Stimulated activated CD4-positive, alpha-beta T cell treated with anti-CD3 and anti-CD28 coated beads, Interleukin-2, amount 100 ng/mL, for 4 hours (primary cell): Measurements from ENCODE around the gene OR8D4.
"Not testable (repeated sequence)": the region's sequence is repeated elsewhere in the genome, so short reads cannot be mapped to it uniquely, and the experiment has no call there.

Source experiments
- DNase-seq: peaks from one replicate; pipeline ENCODE4 v3.0.0-alpha.2; 2020; ENCODE audit warnings: low read depth

The OR8D4 gene

DNA sequence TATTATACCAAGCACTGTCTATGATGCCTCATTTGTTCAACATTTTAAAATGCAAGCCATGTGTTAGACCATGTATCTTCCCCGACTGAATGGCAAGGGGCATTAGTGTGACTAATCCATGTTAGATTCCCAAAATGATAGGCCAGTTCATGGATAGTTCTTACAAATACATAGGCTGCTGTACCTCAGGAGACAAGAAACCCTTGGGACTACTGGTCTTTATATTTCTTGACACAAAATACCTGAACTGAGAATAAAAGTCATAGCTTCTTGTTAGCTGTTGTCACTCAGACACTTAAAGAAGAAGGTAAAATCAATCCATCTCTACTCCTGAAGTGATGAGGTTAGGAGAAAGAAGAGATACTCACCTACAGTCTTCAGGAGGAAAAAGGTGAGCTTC lies at the start of gene OR8D4:
Gene OR8D4 (plus strand): TSS at position 301 of the 400 bp plus-strand sequence. CDS start 4,265 bp downstream, outside the sequence.
- no peak for DNase-seq

DNA sequence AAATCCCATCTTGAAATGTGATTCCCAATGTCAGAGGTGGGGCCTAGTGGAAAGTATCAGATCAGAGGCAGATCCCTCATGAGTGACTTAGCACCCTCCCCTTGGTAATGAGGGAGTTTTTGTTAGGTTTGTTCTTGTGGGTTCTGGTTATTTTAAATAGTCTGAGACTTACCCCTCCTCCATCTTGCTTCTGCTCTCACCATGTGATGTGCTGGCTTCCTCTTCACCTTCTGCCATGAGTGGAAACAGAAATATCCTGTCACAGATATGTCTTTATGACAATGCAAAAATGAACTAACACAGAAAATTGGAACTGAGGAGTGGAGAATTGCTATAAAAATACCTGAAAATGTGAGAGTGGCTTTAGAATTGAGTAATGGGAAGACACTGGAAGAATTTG lies 49.6 kb upstream of the OR8D4 start:
- no peak for DNase-seq

DNA sequence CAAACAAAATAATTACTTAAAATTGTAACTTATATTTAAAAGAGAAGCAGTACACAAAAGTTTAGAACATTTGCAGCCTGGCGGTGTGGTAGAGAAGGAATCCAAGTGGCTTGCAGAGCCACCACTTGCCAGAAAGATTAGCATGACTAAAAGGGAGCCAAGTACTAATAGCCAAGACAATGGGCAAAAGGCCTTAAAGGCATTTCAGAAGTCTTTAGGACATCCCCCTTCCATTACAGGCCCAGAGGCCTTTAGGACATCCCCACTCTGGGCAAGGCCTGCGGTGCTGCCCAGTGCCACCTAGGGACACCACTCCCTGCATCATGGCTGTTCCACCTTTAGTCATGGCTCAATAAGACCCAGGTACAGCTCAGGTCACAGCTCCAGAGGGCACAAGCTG lies 48.9 kb upstream of the OR8D4 start:
- no peak for DNase-seq

GRCh38 chr11:123856444-123856843 lies 45.5 kb upstream of the OR8D4 start:
- DNase-seq = no peak

DNA sequence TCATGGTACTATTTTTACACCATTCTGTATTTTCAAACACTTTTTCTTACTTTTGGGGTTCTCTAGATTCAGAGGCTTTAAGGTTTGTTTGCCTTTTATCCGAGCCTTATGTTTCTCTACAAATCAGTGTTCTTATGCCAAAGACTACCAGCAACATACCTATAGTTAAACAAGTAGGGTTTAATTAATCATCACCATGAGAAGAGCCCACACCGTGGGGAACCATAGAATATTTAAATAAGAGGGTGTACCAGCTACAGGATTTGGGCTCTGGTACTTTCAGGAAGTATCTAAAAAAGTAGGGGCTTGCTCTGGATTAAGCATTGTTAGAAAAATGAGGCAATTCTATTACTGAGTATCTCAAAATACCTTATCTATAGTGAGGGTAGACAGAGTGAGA lies 42.2 kb upstream of the OR8D4 start:
- no peak for DNase-seq

DNA sequence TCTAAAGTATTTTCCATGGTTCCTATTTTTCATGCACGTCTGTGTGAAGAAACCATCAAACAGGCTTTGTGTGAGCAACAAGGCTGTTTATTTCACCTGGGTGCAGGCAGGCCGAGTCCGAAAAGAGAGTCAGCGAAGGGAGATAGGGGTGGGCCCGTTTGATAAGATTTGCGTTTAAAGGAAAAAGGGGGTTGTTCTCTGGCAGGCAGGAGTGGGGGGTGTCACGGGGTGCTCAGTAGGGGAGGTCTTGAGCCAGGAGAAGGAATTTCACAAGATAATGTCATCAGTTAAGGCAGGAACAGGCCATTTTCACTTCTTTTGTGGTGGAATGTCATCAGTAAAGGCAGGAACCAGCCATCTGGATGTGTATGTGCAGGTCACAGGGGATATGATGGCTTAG lies 36.7 kb upstream of the OR8D4 start:
- DNase-seq = not testable (repeated sequence)

GRCh38 chr11:123867795-123868194 lies 34.2 kb upstream of the OR8D4 start:
- DNase-seq = not testable (repeated sequence)

- no peak for DNase-seq
Measured at GRCh38 chr11:123880912-123881311, 21.1 kb upstream of the OR8D4 start.

- no peak for DNase-seq
Measured at GRCh38 chr11:123885570-123885969, 16.4 kb upstream of the OR8D4 start, which contains the start of gene TMEM225. Gene TMEM225 (minus strand): TSS chr11:123885670. CDS start chr11:123885425, 245 bp downstream.

DNA sequence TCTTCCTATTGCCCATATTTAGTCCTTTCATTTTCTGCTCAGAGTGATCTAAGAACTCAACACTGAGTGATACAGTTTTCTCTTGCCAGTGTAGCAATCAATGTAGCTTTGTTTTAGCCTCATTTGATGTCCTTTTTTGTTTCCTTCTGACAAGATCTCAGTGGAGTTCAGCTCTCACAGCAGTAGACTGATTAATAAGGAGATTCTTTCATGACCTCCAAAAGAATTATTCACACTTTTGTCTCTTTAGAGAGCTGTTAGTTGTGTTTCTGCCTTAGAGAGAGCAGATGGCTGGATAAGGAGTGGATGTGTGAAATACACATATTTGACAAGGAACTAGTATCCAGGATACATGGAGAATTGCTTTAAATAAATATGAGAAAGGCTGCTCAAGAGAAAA lies 9.9 kb upstream of the OR8D4 start:
- DNase-seq = no peak

- no peak for DNase-seq
Measured at GRCh38 chr11:123899792-123900191, 2.2 kb upstream of the OR8D4 start.

GRCh38 chr11:123903932-123904331 lies 2.0 kb downstream of the OR8D4 start:
- DNase-seq = no peak

- no peak for DNase-seq
Measured at GRCh38 chr11:123904932-123905331, 3.0 kb downstream of the OR8D4 start.

GRCh38 chr11:123905826-123906225 lies 3.9 kb downstream of the OR8D4 start:
- no peak for DNase-seq

- DNase-seq = no peak
Measured at GRCh38 chr11:123920943-123921342, 19.0 kb downstream of the OR8D4 start.

GRCh38 chr11:123924027-123924426 lies 22.1 kb downstream of the OR8D4 start:
- DNase-seq = no peak

- DNase-seq = no peak
Measured at GRCh38 chr11:123939317-123939716, 37.4 kb downstream of the OR8D4 start, which contains the start of gene OR4D5. Gene OR4D5 (plus strand): TSS chr11:123939617. CDS start chr11:123939617, 0 bp downstream.

DNA sequence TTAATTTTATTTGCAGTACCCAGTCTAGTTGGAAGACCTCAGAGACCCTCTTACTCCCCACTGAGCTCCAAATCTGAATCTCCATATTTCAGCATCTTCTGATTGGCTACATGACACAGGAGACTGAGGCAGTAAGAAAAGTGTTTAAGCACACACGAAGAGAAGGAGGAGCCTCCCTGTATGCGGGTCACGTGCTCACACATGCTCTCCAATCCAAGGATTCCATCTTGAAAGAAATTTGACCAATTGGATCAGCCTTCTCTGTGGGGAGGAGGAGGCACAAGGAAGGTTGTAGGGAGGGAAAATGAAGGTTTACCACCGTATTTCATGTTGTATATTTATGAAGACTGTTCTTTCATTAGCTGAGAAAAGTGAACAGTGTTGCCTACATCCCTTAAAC lies 40.4 kb downstream of the OR8D4 start:
- no peak for DNase-seq

GRCh38 chr11:123943738-123944137 lies 41.8 kb downstream of the OR8D4 start, which contains the start of gene OR6T1:
Gene OR6T1 (minus strand): TSS chr11:123943838. CDS start chr11:123943838, 0 bp downstream.
- DNase-seq = no peak

DNA sequence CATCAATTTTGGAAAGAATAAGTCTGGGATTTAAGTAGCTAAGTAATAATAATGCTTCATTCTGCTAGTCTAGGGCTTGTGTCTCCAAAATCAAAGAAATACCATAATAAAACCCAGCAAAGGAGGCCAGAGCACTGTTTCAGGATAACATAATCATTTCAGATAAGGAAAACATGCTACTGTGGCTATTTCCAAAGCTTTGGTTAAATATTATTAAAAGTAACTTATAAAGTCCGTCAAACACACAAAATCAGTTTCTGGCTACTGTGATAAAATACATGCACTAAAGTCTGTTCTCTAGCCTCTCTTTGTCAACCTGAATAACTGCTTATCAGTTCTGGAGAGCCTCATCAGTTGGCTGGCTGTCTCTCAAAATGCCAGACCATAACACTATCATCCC lies 43.2 kb downstream of the OR8D4 start:
- DNase-seq = no peak

GRCh38 chr11:123956752-123957151 lies 54.8 kb downstream of the OR8D4 start:
- no peak for DNase-seq
